GM19023 (cell line): ENCODE measurements around the gene TTC7B.
A peak's percentile ranks its signal among the peaks of the same experiment; 100 is the strongest.

Source experiments
- ATAC-seq: cut with Tn5 transposase; IDR thresholded peaks from one replicate; pipeline ENCODE4 v1.9.1; 2021; ENCODE audit warnings: mild to moderate bottlenecking, moderate library complexity; ENCODE audit not compliant: unreplicated experiment

Gene TTC7B

DNA sequence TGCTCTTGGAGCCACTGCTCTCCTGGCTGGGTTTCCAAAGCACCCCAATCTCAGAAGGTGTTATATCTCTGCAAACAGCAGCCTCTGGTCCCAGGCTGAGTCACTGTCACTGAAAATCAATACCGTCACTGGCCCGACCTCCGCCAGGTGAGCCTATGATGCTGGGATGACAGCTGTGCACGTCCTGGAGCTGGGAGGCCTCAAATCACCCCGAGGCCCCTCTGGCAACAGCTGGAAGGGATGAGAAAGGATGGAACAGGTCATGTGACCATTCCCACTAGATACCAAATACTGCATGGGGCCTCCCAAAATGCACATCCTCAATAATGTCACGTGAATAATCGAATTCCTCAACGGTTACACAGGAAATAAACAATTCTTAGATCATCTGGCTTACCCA, 190.8 kb downstream of the TTC7B start:
- ATAC-seq: no peak

DNA sequence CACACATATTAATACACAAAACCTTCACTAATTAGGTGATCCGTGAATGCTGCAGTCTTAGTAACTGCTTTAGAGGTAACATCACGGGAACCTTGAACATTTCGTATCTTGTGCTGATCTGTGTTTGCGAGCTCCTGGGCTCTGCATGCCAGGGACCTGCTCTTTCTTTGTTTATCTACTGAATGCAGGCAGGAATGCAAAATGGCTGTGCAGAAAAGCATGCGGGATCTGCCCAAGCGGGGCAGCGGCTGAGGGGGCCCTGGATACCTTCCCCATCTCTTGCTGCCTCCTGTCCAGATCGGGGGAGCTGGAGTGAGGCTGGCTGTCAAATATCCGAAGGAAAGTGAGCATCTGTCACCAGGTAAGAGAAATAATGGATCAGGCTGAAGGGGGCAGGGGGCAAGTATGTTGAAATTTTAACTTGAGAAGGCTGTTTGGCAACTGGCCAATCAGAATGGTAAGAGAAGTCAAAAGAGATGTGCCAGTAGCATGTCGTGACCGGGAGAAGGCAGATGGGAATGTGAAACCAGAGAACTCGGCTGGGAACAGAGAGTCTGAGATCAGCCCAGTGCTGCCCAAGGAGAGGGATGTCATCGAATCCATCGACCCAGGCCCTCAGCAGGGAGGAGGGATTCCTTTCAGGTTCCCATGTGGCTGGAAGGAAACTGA, 191.4 kb downstream of the TTC7B start:
- ATAC-seq: no peak

DNA sequence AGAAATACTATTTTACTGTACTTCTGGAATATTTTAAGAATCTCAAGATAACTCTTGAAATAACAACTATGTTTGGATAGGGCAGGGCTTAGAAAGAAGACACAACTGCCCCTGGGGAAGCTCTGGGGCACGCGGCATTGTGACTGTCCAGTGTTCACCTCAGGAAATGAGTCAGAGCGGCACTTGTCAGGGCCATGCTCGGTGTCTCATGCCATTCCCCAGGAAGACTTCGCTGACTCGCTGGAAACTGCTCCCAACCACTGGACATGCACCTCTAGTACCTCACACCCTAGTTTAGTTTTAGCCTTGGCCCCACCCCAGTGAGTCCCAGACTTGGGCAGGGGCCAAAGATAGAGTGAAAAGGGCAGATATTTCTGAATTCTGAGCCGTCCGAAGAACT, 192.0 kb downstream of the TTC7B start:
- no peak for ATAC-seq

DNA sequence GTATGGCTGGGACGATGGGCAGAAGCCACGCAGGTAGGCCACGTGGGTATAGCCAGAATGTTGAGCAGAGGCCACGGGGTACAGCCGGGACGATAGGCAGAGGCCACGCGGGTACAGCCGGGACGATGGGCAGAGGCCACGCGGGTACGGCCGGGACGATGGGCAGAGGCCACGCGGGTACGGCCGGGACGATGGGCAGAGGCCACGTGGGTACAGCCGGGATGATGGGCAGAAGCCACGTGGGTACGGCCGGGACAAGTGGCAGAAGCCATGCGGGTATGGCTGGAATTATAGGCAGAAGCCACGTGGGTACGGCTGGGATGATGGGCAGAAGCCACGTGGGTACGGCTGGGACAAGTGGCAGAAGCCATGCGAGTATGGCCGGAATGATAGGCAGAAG, 195.0 kb downstream of the TTC7B start:
- ATAC-seq: no peak

DNA sequence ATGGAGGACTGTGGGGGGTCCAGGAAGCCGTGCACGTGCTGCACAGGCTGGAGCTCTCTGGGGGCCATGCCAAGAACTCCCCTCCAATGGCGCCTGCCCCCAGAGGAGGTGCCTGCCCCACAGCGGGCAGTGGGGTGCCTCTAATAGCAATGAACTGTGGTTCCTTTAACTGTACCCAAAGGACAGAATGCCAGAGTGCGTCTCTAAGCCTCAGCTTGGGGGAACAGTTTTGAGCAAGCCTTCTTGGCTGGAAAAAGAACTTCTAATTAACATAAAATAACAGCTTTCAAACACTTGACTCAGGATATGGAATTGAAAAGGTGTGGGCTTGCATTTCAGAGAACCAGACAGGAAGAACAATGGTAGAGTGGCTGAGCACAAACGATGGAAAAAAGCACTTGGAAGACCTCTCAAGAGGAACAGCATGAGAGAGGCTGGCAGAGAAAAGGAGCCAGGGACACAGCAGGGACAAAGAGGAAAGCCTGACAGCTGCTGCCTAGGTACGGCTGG, 195.6 kb downstream of the TTC7B start:
- no peak for ATAC-seq

GRCh38 chr14:90619911-90620310, 196.3 kb downstream of the TTC7B start:
- no peak for ATAC-seq

GRCh38 chr14:90617961-90618360, 198.3 kb downstream of the TTC7B start:
- no peak for ATAC-seq

DNA sequence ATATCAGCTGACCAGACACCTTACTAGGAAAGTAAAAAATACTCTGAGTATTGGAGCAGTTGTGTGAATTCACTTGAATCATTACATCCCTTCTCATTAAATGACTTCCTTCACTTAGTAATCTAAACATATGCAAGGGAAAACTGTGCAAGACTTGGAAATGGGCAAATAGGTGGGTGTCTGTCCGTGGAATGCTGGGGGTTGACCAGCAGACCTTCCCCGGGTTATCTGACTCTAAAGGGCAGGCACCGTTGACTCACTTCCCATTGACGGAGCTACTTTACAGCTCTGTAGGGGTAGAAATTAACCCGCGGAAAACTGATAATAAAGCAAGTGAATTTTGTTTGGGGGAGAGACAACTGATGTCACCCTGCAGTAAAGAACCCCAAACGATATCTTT, 199.3 kb downstream of the TTC7B start:
- no peak for ATAC-seq

GRCh38 chr14:90616313-90616712, 199.9 kb downstream of the TTC7B start:
- ATAC-seq: no peak

DNA sequence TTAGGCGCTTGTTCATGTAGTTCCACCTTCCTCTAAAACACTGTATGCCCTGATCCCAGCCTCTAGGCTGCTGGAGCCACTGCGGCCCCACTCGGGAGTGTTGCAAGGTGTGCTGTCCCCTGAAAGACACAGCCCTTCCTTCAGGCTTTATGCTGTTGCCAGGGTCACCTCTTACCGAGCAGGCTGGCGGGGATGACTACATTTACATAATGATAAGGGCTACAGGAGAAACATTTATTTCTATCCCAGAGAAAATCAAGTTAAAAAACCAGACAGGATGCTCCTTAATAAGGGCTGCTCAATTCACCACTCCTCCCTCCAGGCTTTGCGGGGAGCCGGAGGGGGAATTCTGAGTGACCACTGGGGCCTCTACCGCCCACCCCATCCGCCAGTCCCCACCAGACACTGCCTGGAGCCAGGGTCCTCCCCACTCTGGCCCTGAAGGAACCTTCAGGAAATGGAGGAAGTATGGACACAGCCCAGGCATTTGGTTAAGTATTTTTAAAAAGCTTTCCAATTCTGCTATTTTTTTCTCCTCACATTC, 200.6 kb downstream of the TTC7B start:
- no peak for ATAC-seq

GRCh38 chr14:90614696-90615516, 201.3 kb downstream of the TTC7B start:
- ATAC-seq: no peak

DNA sequence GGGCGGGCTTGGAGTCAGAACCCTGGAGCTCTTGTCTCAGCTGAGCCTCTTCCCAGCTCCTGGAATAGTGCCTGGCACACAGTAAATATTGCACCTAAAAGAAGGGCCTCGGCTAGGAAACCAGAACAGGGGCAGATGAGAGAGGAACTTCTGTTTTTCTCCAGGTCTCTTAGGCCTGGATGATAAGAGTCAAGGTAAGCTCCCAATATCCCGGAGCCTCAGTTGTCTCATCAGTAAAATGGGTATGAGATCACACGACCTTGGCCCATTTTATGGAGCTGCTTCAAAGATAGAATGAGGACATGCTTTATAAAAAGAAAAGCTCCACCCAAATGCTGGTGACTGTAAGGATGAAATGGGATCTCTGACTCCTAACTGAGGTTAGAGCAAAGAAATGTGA, 202.2 kb downstream of the TTC7B start:
- no peak for ATAC-seq

GRCh38 chr14:90613453-90613852, 202.8 kb downstream of the TTC7B start:
- no peak for ATAC-seq

- no peak for ATAC-seq
These were observed 203.4 kb downstream of the TTC7B start for GRCh38 chr14:90612801-90613200.

- no peak for ATAC-seq
These were observed 204.3 kb downstream of the TTC7B start for GRCh38 chr14:90611936-90612335.

DNA sequence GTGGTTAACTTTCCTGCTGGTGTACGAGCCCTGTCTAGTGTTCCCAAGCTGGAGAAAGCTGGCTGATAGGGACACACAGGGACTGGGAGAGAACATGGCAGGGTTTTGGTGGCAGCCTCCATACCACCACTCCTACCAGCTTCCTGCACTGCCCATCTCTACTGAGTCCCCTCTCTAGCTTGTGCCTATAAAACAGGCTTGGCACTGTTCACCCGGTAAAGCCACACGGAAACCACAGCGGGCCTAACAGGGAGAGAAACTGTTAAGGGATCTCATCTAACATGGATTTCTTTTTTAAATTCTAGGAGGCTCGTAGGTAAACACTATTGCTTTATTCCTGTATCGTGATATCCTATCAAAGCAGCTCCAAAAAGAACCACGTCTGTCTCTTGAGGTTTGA, 204.7 kb downstream of the TTC7B start:
- ATAC-seq: no peak

DNA sequence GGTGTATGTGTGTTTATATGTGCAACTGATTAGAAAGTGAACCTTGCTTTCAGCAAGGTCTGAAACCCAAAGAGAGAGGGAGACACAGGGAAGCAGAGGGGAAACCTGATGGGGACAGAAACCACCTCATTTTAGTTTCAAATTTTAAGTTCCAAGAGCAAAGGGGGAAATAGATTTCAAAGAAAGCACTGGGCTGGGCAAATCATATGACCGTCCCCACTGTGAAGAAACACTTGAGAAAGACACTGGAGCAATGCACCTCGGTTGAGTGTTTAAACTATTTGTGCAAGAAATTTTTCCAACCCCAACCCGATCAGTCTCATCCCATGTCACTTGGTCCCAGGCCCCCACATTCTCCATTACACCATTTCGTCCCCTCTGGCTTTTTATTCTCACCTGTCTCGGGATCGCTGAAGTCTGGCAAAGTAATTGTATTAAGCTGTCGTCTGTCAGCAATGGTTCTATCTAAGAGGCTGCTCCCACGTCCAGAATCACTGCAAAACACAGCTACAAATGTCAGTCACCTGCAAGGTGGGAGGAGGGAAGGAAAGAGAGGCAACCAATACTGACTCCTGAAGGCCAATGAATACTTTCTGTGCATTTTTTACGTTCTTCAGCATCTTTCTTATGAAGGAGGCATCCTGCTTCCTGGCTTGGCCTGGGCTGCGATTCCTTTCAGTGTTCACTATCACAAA, 205.7 kb downstream of the TTC7B start:
- no peak for ATAC-seq

DNA sequence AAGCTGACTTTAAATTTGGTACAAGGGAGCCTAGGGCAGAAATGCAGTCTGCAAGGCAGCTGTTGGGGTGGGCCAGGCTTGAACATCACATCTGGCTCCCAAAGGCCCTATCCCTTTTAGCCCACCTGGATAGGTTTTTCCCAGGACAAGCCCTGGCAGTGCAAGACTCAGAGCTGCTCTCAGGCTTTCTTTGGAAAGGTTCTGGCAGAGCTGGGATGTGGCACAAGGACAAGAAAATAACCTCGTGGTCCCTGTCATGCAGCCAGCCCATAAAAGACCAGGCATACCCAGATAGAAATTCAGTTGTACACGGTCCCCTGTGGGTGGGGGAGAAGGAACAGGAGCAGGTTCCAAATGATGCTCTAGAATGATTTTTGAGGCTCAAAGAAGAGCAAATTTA, 206.9 kb downstream of the TTC7B start:
- ATAC-seq: no peak

DNA sequence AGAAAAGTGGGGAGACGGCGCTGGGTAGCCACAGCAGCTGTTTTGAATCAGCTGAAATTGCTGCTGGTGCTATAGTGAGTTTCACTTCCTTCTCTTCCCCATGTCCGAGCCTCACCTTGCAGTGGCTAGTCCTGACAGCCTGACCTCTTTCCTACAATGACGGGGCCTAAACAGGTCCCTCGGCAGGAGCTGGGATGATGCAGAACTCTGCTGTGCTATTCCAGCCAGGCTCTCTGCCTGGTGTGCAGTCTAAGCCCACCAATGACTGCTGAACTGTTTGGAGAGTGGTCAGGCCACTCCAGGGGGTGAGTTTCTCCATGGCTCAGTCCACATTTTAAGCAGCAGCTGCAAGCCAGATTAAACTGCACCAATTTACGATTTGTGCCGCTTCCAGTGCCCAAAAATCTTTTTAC, 207.3 kb downstream of the TTC7B start:
- ATAC-seq: peak; percentile 69

DNA sequence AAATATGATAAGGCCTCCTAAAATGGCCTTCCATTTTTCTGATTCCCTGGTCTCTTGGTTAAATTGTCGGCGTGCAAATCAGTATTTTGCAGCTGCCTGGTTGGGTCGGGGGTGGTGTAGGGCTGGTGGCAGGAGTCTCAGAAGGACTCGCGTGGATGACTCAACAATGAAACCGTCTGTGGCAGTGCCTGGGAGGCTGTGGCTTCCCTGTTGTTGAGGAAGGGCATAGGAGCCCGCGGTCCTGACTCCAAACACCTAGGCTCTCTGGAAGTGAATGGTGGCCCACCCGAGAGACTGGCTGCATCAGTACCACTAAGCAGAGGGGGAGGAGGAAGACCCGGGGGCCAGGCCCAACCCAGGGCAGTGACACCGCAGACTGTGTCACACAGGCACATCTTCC, 207.9 kb downstream of the TTC7B start:
- ATAC-seq: no peak

GRCh38 chr14:90607141-90607540, 209.1 kb downstream of the TTC7B start:
- ATAC-seq: no peak
